Stimulated activated CD8-positive, alpha-beta memory T cell treated with anti-CD3 and anti-CD28 coated beads, Interleukin-15, amount 100 ng/mL, for 4 hours (primary cell): Measurements from ENCODE around the gene EFEMP1.
"Not testable (repeated sequence)": the region's sequence is repeated elsewhere in the genome, so short reads cannot be mapped to it uniquely, and the experiment has no call there.

ENCODE experiments used
- DNase-seq, 2 donors: peaks; one replicate each; pipeline ENCODE4 v3.0.0-alpha.2; 2020; ENCODE audit warnings: low read depth in 2 of 2

EFEMP1 gene

DNA sequence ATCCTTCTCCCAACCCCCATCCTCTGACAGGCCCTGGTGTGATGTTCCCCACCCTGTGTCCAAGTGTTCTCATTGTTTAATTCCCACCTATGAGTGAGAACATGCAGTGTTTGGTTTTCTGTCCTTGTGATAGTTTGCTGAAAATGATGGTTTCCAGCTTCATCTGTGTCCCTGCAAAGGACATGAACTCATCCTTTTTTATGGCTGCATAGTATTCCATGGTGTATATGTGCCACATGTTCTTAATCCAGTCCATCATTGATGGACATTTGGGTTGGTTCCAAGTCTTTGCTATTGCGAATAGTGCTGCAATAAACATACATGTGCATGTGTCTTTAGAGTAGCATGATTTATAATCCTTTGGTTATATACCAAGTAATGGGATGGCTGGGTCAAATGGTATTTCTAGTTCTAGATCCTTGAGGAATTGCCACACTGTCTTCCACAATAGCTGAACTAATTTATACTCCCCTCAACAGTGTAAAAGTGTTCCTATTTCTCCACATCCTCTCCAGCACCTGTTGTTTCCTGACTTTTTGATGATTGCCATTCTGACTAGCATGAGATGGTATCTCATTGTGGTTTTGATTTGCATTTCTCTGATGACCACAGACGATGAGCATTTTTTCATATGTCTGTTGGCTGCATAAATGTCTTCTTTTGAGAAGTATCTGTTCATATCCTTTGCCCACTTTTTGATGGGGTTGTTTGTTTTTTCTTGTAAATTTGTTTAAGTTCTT, 91.7 kb downstream of the EFEMP1 start:
- not testable (repeated sequence) for DNase-seq

DNA sequence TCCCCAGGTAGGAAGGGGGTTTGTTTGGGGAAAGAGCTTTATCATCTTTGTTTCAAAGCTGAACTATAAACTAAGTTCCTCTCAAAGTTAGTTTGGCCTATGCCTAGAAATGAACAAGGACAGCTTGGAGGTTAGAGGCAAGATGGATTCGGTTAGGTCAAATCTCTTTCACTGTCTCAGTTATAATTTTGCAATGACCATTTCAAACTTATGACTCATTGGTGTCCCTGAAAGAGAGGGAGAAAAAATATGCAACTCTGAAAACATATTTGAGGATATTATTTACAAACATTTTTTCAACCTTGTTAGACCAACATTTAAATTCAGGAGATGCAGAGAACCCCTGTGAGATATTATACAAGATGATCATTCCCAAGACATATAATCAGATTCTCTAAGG, 95.7 kb downstream of the EFEMP1 start:
- no peak for DNase-seq

DNA sequence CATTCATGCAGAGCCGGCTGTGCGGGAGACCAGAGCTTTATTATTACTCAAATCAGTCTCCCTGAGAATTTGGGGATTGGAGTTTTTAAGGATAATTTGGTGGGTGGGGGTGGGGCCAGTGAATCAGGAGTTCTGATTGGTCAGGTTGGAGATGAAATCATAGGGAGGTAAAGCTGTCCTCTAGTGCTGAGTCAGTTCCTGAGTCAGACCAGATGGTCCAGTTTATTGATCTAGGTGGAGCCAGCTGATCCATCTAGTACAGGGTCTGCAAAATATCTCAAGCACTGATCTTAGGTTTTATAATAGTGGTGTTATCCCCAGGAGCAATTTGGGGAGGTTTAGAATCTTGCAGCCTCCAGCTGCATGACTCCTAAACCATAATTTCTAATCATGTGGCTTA, 96.2 kb downstream of the EFEMP1 start:
- DNase-seq: not testable (repeated sequence)

DNA sequence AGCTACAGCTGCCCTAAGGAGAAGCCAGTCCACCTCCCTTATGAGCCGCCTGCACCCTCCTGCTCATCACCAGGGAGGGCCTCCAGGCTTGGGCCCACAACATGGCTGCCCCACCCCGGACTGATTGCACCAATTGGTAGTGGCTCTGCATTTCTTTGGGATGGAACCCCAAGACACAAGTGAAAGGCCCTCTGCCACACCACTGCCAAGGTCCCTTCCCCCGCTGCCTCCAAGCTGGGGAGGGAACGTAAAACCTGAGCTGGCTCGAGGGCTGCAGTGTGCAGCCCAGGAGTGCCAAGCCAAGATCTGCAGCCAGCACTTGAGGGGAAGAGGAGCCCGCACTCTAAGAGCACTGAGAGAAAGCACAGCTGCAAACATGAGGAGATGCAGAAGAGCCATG, 97.3 kb downstream of the EFEMP1 start:
- no peak for DNase-seq

DNA sequence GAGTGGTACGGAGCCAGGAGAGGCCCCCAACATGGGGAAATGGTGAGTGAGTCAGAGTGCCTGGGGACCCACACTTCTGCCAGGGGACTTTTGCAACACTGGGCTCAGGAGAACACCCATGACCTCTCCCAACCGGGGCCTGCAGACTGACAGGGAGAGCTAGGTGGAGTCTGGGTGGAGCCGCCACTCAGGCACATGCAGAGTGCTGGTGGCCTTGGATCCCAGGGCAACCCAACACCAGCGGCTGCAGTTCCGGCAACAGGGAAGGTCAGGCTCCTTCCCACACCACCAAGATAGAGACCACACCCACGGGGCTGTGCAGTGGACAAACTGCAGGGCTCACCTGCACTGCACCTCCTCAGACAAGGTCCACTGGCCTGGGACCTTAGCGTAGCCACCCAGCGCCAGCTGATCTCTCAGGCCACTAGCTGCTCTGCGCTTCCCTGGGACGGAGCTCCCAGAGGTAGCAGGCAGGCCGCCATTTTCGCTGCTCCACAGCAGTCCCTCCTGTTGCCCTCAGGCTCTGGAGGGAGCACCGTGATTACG, 99.0 kb downstream of the EFEMP1 start:
- DNase-seq: no peak
